ENCODE measurements around the gene ARL17B.
"Not testable (repeated sequence)": the region's sequence is repeated elsewhere in the genome, so short reads cannot be mapped to it uniquely, and the experiment has no call there.

Gene ARL17B

GRCh38 chr17:46243505-46243904 is 118.1 kb downstream of the ARL17B start:
- H3K9me3 Mint-ChIP-seq, H3K27me3 Mint-ChIP-seq, H3K4me1 Mint-ChIP-seq, ATAC-seq, H3K4me3 Mint-ChIP-seq, H3K36me3 Mint-ChIP-seq, H3K27ac Mint-ChIP-seq: not testable (repeated sequence)

- ATAC-seq, H3K9me3 Mint-ChIP-seq, H3K4me3 Mint-ChIP-seq, H3K36me3 Mint-ChIP-seq, H3K27ac Mint-ChIP-seq, H3K4me1 Mint-ChIP-seq, H3K27me3 Mint-ChIP-seq: not testable (repeated sequence)
Measured at GRCh38 chr17:46231359-46231758, 130.2 kb downstream of the ARL17B start.

- H3K4me1 Mint-ChIP-seq, H3K36me3 Mint-ChIP-seq, H3K27me3 Mint-ChIP-seq, H3K9me3 Mint-ChIP-seq: not testable (repeated sequence)
- Mint-ChIP-seq H3K4me3 (peak overlapping the region; percentile 92), H3K27ac (peak overlapping the region; percentile 79)
- ATAC-seq = peak; percentile 100
Measured at GRCh38 chr17:46225274-46225794, 136.2 kb downstream of the ARL17B start.

DNA sequence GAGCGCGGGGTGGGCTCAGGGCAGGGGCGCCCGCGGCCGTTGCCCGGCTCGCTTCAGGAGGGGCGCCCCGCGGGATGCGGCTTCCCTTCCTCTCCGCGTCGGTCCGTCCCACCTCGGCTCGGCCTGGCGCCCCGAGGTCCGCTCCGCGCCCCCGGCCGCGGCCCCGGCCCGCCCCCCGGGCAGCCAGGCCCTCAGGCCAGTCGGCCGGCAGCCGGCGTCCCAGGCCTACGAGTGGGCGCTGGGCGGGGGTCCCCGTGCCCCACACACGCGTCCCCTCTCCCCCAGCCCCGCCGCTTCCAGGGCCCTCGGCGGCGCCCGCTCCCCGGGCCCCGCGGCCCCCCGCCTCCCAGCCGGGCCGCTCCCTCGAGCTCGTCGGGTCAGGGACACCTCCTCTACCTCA is 136.7 kb downstream of the ARL17B start:
- H3K9me3 Mint-ChIP-seq, H3K36me3 Mint-ChIP-seq, H3K27me3 Mint-ChIP-seq, H3K4me1 Mint-ChIP-seq: not testable (repeated sequence)
- peak overlapping the region; percentile 92 for H3K4me3 Mint-ChIP-seq
- peak overlapping the region; percentile 79 for H3K27ac Mint-ChIP-seq
- peak; percentile 70 for ATAC-seq
